ENCODE measurements around the gene DEDD2. TPM values are rescaled to one million over a fixed set of nuclear protein-coding genes. Genes with fewer than 3 reads are reported as not detected.

Gene DEDD2
- total RNA-seq, 1 donor from 2014 or later, result 15.8 TPM

GRCh38 chr19:42152910-42153671, 64.4 kb downstream of the DEDD2 start:
- peaks cover 97% of the 10 kb centered on the region for H3K27me3 ChIP-seq (ENCODE audit: low read depth)
- H3K4me3 ChIP-seq, result no peak overlapping the region
- H3K9me3 ChIP-seq (replicated peaks), result no peaks in the 10 kb centered on the region
- TF ChIP-seq, protein P1, sequence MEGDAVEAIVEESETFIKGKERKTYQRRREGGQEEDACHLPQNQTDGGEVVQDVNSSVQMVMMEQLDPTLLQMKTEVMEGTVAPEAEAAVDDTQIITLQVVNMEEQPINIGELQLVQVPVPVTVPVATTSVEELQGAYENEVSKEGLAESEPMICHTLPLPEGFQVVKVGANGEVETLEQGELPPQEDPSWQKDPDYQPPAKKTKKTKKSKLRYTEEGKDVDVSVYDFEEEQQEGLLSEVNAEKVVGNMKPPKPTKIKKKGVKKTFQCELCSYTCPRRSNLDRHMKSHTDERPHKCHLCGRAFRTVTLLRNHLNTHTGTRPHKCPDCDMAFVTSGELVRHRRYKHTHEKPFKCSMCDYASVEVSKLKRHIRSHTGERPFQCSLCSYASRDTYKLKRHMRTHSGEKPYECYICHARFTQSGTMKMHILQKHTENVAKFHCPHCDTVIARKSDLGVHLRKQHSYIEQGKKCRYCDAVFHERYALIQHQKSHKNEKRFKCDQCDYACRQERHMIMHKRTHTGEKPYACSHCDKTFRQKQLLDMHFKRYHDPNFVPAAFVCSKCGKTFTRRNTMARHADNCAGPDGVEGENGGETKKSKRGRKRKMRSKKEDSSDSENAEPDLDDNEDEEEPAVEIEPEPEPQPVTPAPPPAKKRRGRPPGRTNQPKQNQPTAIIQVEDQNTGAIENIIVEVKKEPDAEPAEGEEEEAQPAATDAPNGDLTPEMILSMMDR (IDR thresholded peaks at IDR 0.05; ENCODE audit: borderline replicate concordance), result no peak
- no peak for DNase-seq
- no peaks in the 10 kb centered on the region for H3K36me3 ChIP-seq
- no peak overlapping the region for H3K27ac ChIP-seq (replicated peaks)
- H3K4me1 ChIP-seq, result no peaks in the 10 kb centered on the region
- intact Hi-C loops (cut with micrococcal nuclease), result no loop called here

DNA sequence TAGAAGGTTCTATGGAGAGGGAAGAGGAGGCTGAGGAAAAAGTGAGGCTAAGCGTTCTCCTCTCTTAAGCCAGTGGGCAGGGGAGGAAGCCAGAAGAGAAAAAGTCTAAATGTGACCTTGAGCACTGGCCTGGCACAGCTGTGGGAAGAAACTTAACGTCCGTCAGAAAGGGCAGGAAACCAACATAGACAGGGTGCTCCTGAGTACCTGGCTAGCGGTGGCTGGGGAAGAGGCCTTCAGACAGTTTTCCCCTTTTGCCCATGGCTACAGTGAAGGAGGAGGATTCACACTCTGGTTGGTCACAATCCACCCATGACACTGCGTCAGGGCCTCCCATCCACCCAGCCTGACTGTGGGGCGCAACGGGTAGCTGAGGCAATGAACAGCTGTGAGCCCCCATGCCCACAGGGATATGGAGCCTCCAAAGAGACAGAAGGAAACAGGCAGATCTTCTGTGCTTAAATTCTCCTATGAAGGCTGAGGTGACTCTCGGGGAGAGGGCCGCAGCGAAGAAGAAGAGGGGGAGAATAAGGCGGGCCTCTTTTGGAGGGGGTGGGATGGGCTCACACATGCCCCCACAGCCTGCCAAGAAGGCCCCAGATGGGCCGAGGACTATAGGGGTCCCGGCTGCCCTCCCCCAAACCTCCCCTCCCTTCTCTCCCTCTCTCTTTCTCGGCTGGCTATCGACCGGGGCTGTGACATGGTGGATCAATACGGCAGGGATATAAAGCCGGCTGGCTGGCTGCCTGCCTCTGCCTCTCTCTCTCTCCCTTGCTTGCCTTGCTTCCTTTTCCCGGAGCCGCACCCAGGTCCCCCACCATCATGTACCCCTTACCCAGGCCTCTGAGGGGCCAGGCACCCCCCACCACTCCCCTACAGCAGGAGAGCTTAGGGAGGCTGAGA, 65.4 kb downstream of the DEDD2 start:
- H3K4me3 ChIP-seq, result no peak overlapping the region
- TF ChIP-seq, protein P1 (IDR thresholded peaks at IDR 0.05; ENCODE audit: borderline replicate concordance), result no peak
- H3K27ac ChIP-seq (replicated peaks), result no peak overlapping the region
- intact Hi-C loops (cut with micrococcal nuclease), result no loop called here
- no peak for DNase-seq
- H3K36me3 ChIP-seq, result no peaks in the 10 kb centered on the region
- no peaks in the 10 kb centered on the region for H3K4me1 ChIP-seq
- H3K27me3 ChIP-seq (ENCODE audit: low read depth), result peaks cover 99% of the 10 kb centered on the region
- H3K9me3 ChIP-seq (replicated peaks), result no peaks in the 10 kb centered on the region

DNA sequence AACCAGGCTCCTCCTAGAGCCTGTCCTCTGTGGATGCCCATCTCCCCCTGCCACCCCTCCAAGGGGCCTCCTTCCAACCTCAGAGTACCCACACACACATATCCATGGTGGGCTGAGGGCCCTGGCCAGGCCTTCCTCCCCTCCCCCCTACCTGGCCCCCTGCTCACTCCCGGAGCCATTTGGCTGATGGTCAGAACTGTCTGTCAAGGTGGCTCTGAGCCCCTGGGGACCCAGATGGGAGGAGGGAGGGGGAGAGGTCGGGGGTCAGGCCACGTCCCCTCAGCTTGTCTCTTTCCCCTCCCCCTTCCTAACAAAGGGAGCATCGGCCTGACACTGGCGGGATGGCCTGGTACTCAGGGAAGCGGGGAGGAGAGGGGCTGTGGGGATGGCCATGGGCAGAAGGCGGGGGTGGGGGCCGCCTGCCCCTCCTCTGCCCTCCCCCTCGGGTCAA, 66.5 kb downstream of the DEDD2 start:
- Histone ChIP-seq H3K4me1 (no peaks in the 10 kb centered on the region), H3K4me3 (no peak overlapping the region), H3K9me3 (replicated peaks) (no peaks in the 10 kb centered on the region), H3K27me3 (ENCODE audit: low read depth) (peaks cover 99% of the 10 kb centered on the region), H3K36me3 (no peaks in the 10 kb centered on the region), H3K27ac (replicated peaks) (no peak overlapping the region)
- DNase-seq, result no peak
- intact Hi-C loops (cut with micrococcal nuclease), result no loop called here
- TF ChIP-seq, protein P1 (IDR thresholded peaks at IDR 0.05; ENCODE audit: borderline replicate concordance), result no peak

DNA sequence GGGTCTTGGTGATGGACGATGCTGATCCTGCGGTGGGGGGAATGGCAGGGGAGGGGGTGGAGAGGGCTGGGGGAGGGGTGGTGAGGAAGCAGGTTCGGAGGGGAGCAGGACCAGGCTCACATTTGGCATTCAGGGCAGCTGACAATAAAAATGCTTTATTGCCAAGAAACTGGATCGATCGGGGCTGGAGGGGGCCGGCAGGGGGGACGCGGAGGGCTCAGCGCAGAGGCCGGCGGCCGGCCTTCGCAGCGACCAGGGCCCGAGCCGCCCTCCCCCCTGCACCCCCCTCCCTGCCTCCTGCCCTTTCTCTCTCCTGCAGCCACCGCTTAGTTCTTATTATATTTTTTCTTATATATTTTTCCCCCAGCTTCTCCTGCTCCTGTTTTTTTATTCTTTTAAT, 67.1 kb downstream of the DEDD2 start:
- TF ChIP-seq, protein P1 (IDR thresholded peaks at IDR 0.05; ENCODE audit: borderline replicate concordance), result no peak
- no peaks in the 10 kb centered on the region for H3K9me3 ChIP-seq (replicated peaks)
- no peaks in the 10 kb centered on the region for H3K4me1 ChIP-seq
- peaks cover 99% of the 10 kb centered on the region for H3K27me3 ChIP-seq (ENCODE audit: low read depth)
- intact Hi-C loops (cut with micrococcal nuclease), result no loop called here
- H3K27ac ChIP-seq (replicated peaks), result no peak overlapping the region
- H3K36me3 ChIP-seq, result no peaks in the 10 kb centered on the region
- H3K4me3 ChIP-seq, result no peak overlapping the region
- no peak for DNase-seq

DNA sequence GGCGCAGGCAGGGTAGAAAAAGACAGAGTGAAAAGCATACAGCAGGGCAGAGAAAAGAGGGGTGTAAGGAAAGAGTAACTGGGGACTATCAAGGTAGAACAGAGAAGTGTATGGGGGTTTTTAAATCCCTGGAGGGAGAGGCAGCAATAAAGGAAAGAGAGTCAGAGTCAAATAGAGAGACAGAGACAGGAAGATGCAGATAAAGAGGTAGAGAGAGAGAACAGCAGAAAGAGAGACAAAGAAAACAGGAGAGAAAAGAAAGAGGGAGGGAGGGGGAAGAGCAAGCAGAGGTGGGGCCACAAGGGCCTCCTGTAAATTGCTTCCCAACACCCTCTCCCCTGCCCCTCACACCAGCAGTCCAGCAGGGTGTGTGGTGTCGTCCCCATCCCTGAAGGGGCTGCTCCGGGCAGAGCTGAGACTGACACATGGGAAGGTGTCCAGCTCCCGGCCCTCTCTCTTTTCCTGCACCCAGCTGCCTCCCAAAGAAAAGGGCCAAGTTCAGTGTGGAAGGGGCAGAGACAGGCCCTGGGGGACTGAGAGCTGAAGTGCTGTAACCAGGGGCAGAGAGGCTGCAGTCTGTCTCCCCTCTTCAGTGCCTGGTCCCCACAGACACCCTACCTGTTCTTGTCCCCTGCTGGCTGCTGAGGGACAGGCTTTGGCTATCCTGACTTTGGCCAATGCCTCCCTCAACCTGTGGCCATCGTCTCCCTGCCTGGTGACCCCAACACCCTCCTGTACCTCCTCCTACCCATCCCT, 67.9 kb downstream of the DEDD2 start:
- H3K27me3 ChIP-seq (ENCODE audit: low read depth), result peaks cover 99% of the 10 kb centered on the region

More for the DNA sequence above, 67.9 kb downstream of the DEDD2 start:
- Histone ChIP-seq H3K4me3 (no peak overlapping the region), H3K9me3 (replicated peaks) (no peaks in the 10 kb centered on the region), H3K4me1 (no peaks in the 10 kb centered on the region), H3K36me3 (no peaks in the 10 kb centered on the region), H3K27ac (replicated peaks) (no peak overlapping the region)
- DNase-seq, result no peak
- TF ChIP-seq, protein P1 (IDR thresholded peaks at IDR 0.05; ENCODE audit: borderline replicate concordance), result no peak
- intact Hi-C loops (cut with micrococcal nuclease), result no loop called here

All from left ventricle myocardium inferior (tissue), 1 donor.